OCI-LY3 (cell line): ENCODE measurements around the gene UQCC2.

Source experiments
- CTCF ChIP-seq: fragments of 200-600, 300-600 bp; sonication (generic); IDR thresholded peaks from 2 replicates; pipeline ENCODE4 v1.5.1; 2014; ENCODE audit warnings: antibody characterized with exemption, low read length, low read depth
- EZH2phosphoT487 ChIP-seq: fragments of 200-600 bp; shearing (Covaris generic); IDR thresholded peaks from 2 replicates; pipeline ENCODE4 v1.6.1; 2018; ENCODE audit warnings: antibody characterized with exemption, mixed run types, low read depth

DNA sequence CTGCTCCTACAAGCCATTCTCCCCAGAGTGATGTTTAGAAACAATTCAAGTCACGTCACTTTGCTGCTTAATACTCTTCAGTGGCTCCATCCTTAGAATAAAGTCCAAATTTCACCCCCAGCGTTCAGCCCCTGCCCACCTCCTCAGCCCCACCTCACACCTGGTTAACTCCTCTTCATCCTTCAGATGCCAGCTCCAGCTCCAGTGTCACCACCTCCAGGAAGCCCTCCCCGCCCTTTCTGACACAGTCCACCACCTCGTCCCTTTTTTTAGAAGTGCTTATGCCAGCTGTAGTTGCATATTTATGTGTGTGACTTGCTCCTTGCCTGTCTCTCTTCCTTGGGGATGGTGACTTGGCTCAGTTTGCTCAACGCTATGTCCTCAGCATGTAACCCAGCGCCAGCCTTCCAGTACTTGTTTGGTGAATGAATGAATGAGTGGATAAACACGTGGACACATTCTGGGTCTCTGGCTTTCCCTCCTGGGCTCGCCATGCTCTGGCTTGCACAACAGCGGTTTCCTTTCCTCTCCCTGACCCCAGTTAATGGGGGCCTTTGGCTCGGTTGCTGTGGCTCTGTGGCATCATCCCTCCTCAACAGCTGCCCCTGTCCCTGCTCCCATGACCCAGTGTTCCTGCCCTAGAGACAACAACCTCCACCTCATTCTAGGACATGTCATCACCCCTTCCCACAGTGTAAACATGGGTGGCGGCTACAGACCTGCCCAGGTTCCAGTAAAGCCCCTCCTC lies 38.9 kb upstream of the UQCC2 start:
- TF ChIP-seq CTCF (no peak), EZH2phosphoT487 (no peak)
